Fibroblast of lung (primary cell): Measurements from ENCODE around the gene ANKH. TPM values are rescaled to one million over a fixed set of nuclear protein-coding genes. Genes with fewer than 3 reads are reported as not detected.
A peak's percentile ranks its signal among the peaks of the same experiment; 100 is the strongest.
"Not testable (repeated sequence)": the region's sequence is repeated elsewhere in the genome, so short reads cannot be mapped to it uniquely, and the experiment has no call there.

Source experiments
- DNase-seq, 2 donors: peaks; one replicate each; pipeline versions ENCODE4 v3.0.0 to v3.0.0-alpha.2; 2010; ENCODE audit warnings: low read depth in 2 of 2
- H2AFZ ChIP-seq: 2 replicates; pipeline ENCODE4 v1.5.1; 2012; ENCODE audit warnings: low read length, control low read depth, inconsistent platforms
- H3K27ac ChIP-seq: 2 replicates; pipeline ENCODE4 v1.5.1; 2011; ENCODE audit warnings: low read length, control low read depth; ENCODE audit not compliant: insufficient read depth
- H3K27me3 ChIP-seq: 2 replicates; pipeline ENCODE4 v1.5.1; 2011; ENCODE audit warnings: mild to moderate bottlenecking, low read length; ENCODE audit not compliant: control insufficient read depth, insufficient read depth
- H3K36me3 ChIP-seq: 2 replicates; pipeline ENCODE4 v1.5.1; 2011; ENCODE audit warnings: low read length; ENCODE audit not compliant: control insufficient read depth, insufficient read depth
- H3K4me1 ChIP-seq: 2 replicates; pipeline ENCODE4 v1.5.1; 2011; ENCODE audit warnings: low read length; ENCODE audit not compliant: control insufficient read depth, insufficient read depth; ENCODE audit errors: extremely low read depth
- H3K4me2 ChIP-seq: 2 replicates; pipeline ENCODE4 v1.5.1; 2011; ENCODE audit warnings: low read length, control low read depth; ENCODE audit not compliant: insufficient read depth; ENCODE audit errors: extremely low read depth
- H3K4me3 ChIP-seq, 4 experiments: fragments of 200-600 bp in 1 of 4; sonication (generic) in 1 of 4; replicated peaks in 1 of 4; 2 replicates each; pipeline ENCODE4 v1.5.1; 2011 to 2016; ENCODE audit warnings: low read length in 4 of 4, low read depth in 3 of 4, mild to moderate bottlenecking in 3 of 4, control low read depth in 2 of 4, inconsistent platforms in 1 of 4, mixed read lengths in 1 of 4; ENCODE audit not compliant: insufficient read depth in 1 of 4; ENCODE audit errors: control extremely low read depth in 1 of 4
- H3K79me2 ChIP-seq: 2 replicates; pipeline ENCODE4 v1.5.1; 2012; ENCODE audit warnings: mild to moderate bottlenecking, low read length, inconsistent platforms; ENCODE audit not compliant: control insufficient read depth, insufficient read depth
- H3K9ac ChIP-seq: 2 replicates; pipeline ENCODE4 v1.5.1; 2011; ENCODE audit warnings: mild to moderate bottlenecking, low read length, control low read depth; ENCODE audit not compliant: insufficient read depth
- H3K9me3 ChIP-seq: 2 replicates; pipeline ENCODE4 v1.5.1; 2012; ENCODE audit warnings: low read depth, low read length; ENCODE audit not compliant: control insufficient read depth, insufficient read depth
- H4K20me1 ChIP-seq: 2 replicates; pipeline ENCODE4 v1.5.1; 2011; ENCODE audit warnings: low read length; ENCODE audit not compliant: control insufficient read depth, insufficient read depth; ENCODE audit errors: extremely low read depth
- CTCF ChIP-seq, 2 donors: IDR thresholded peaks in 1 of 2; conservative IDR thresholded peaks in 1 of 2; 1 replicate in 1 of 2; 2 replicates in 1 of 2; pipeline ENCODE4 v1.5.1; 2011 to 2012; ENCODE audit warnings: low read length in 2 of 2, control low read depth in 1 of 2, inconsistent platforms in 1 of 2, low read depth in 1 of 2, mild to moderate bottlenecking in 1 of 2
- EZH2 ChIP-seq: IDR thresholded peaks from 2 replicates; pipeline ENCODE4 v1.5.1; 2012; ENCODE audit warnings: low read length, control low read depth, mild to moderate bottlenecking; ENCODE audit errors: missing control alignments
- polyA plus RNA-seq, 2 donors: library from polyadenylated mRNA; depleted of rRNA in 1 of 2; stranded (reverse) in 1 of 2; unstranded in 1 of 2; fragments of >200 nt; gene quantifications; 2 replicates each; pipeline ENCODE4 v1.2.1, GENCODE V29; 2011 to 2012; ENCODE audit warnings: missing spikeins in 1 of 2
- total RNA-seq: library from RNA; depleted of rRNA; stranded (reverse); fragments of >200 nt; gene quantifications from 2 replicates; pipeline ENCODE4 v1.2.1, GENCODE V29; 2014

The ANKH gene
- total and polyA plus RNA-seq, 2 donors (not counting 1 experiment from before 2014, with no cell fraction given): 5.8 to 10.9 TPM

GRCh38 chr5:14802541-14802940, 69.0 kb downstream of the ANKH start:
- Histone ChIP-seq H3K27me3 (no peaks in the 10 kb centered on the region), H3K27ac (no peak overlapping the region), H2AFZ (no peak overlapping the region), H3K9me3 (no peaks in the 10 kb centered on the region), H3K79me2 (no peaks in the 10 kb centered on the region), H3K4me1 (peaks cover 7% of the 10 kb centered on the region), H4K20me1 (no peaks in the 10 kb centered on the region), H3K36me3 (no peaks in the 10 kb centered on the region), H3K4me3 (no peak overlapping the region), H3K9ac (no peak overlapping the region), H3K4me2 (no peak overlapping the region)
- TF ChIP-seq CTCF (conservative IDR thresholded peaks at IDR 0.05 in 1 of 2, IDR thresholded peaks at IDR 0.05 in 1 of 2; ENCODE audit: low read depth in 1 of 2, low read length in 2 of 2) (no peak), EZH2 (no peak)
- DNase-seq: no peak

- no peak overlapping the region for H3K27ac ChIP-seq
- H3K36me3 ChIP-seq: no peaks in the 10 kb centered on the region
- no peak overlapping the region for H3K4me3 ChIP-seq
- H3K4me2 ChIP-seq: no peak overlapping the region
- peaks cover 7% of the 10 kb centered on the region for H3K4me1 ChIP-seq
- no peaks in the 10 kb centered on the region for H3K9me3 ChIP-seq
- H3K9ac ChIP-seq: no peak overlapping the region
- H4K20me1 ChIP-seq: no peaks in the 10 kb centered on the region
- H3K79me2 ChIP-seq: no peaks in the 10 kb centered on the region
- H3K27me3 ChIP-seq: no peaks in the 10 kb centered on the region
- H2AFZ ChIP-seq: no peak overlapping the region
- no peak for DNase-seq
- TF ChIP-seq CTCF (conservative IDR thresholded peaks at IDR 0.05 in 1 of 2, IDR thresholded peaks at IDR 0.05 in 1 of 2; ENCODE audit: low read depth in 1 of 2, low read length in 2 of 2): no peak
- no peak for TF ChIP-seq EZH2
Measured at GRCh38 chr5:14801792-14802191, 69.8 kb downstream of the ANKH start.

GRCh38 chr5:14797385-14797784, 74.2 kb downstream of the ANKH start:
- not testable (repeated sequence) for H2AFZ ChIP-seq, H3K9me3 ChIP-seq, H3K9ac ChIP-seq, H4K20me1 ChIP-seq, H3K4me3 ChIP-seq, H3K4me2 ChIP-seq, H3K27ac ChIP-seq, H3K36me3 ChIP-seq, H3K4me1 ChIP-seq, H3K79me2 ChIP-seq, H3K27me3 ChIP-seq
- peak in 1 of 2 donors; percentile 62 for DNase-seq
